ENCODE data around the gene CHCHD10.

Gene CHCHD10

GRCh38 chr22:23752090-23752691 is 15.6 kb downstream of the CHCHD10 start:
- TF ChIP-seq CTCF (conservative IDR thresholded peaks at IDR 0.05) = no peak
- peak overlapping the region; percentile 90 for H3K27ac ChIP-seq

- no peak for TF ChIP-seq CTCF (conservative IDR thresholded peaks at IDR 0.05)
- H3K27ac ChIP-seq = peak overlapping the region; percentile 90
Observed at GRCh38 chr22:23751441-23751996, 16.3 kb downstream of the CHCHD10 start.

GRCh38 chr22:23750714-23751440 is 16.9 kb downstream of the CHCHD10 start, which contains the start of gene ZNF70:
Gene ZNF70, minus strand, starts transcription at chr22:23751112. Its CDS starts 5,972 bp downstream, at chr22:23745140.
- H3K27ac ChIP-seq = peak within 1 kb of the TSS; percentile 90
- peak; percentile 3; the same call in 1 of the 2 replicates for TF ChIP-seq CTCF (conservative IDR thresholded peaks at IDR 0.05)

GRCh38 chr22:23750367-23750713 is 17.4 kb downstream of the CHCHD10 start:
- peak overlapping the region; percentile 90 for H3K27ac ChIP-seq
- no peak for TF ChIP-seq CTCF (conservative IDR thresholded peaks at IDR 0.05)

- no peak for TF ChIP-seq CTCF (conservative IDR thresholded peaks at IDR 0.05)
- peak overlapping the region; percentile 90 for H3K27ac ChIP-seq
Observed at GRCh38 chr22:23749841-23750301, 17.9 kb downstream of the CHCHD10 start.

- no peak overlapping the region; the same call in 1 of the 2 replicates for H3K27ac ChIP-seq
- TF ChIP-seq CTCF (conservative IDR thresholded peaks at IDR 0.05) = no peak
Observed at GRCh38 chr22:23745791-23746190, 22.0 kb downstream of the CHCHD10 start.

GRCh38 chr22:23744485-23744884 is 23.3 kb downstream of the CHCHD10 start:
- no peak for TF ChIP-seq CTCF (conservative IDR thresholded peaks at IDR 0.05)
- H3K27ac ChIP-seq = no peak overlapping the region
